Osteoblast (primary cell): ENCODE results near the gene PCARE. TPM values are rescaled to one million over a fixed set of nuclear protein-coding genes. Genes with fewer than 3 reads are reported as not detected.
"Not testable (repeated sequence)": the region's sequence is repeated elsewhere in the genome, so short reads cannot be mapped to it uniquely, and the experiment has no call there.

Experiments used
- DNase-seq: peaks from one replicate; pipeline ENCODE4 v3.0.0; 2011; ENCODE audit warnings: low spot score, mixed read lengths; ENCODE audit not compliant: insufficient read length; ENCODE audit errors: missing footprints
- H2AFZ ChIP-seq: 2 replicates; pipeline ENCODE4 v1.6.0; 2011; ENCODE audit warnings: mild to moderate bottlenecking, low read length
- H3K27ac ChIP-seq: 2 replicates; pipeline ENCODE4 v1.5.1; 2011; ENCODE audit warnings: mild to moderate bottlenecking, low read depth, low read length, moderate library complexity
- H3K27me3 ChIP-seq: 2 replicates; pipeline ENCODE4 v1.6.0; 2012; ENCODE audit warnings: mild to moderate bottlenecking, control low read depth, inconsistent platforms, low read length, moderate library complexity; ENCODE audit not compliant: insufficient read depth
- H3K36me3 ChIP-seq: 2 replicates; pipeline ENCODE4 v1.5.1; 2011; ENCODE audit warnings: mild to moderate bottlenecking, low read length, control low read depth, moderate library complexity; ENCODE audit not compliant: insufficient read depth
- H3K4me1 ChIP-seq: 2 replicates; pipeline ENCODE4 v1.5.1; 2011; ENCODE audit warnings: mild to moderate bottlenecking, low read length, control low read depth, moderate library complexity; ENCODE audit not compliant: insufficient read depth
- H3K4me2 ChIP-seq: 2 replicates; pipeline ENCODE4 v1.6.0; 2011; ENCODE audit warnings: mild to moderate bottlenecking, low read length; ENCODE audit not compliant: insufficient read depth
- H3K4me3 ChIP-seq: fragments of 200-600 bp; sonication (generic); 3 replicates; pipeline ENCODE4 v1.5.1; 2012; ENCODE audit warnings: mild to moderate bottlenecking, low read length, inconsistent platforms; ENCODE audit not compliant: insufficient read depth
- H3K79me2 ChIP-seq: 2 replicates; pipeline ENCODE4 v1.6.0; 2012; ENCODE audit warnings: mild to moderate bottlenecking, low read length, control low read depth, inconsistent platforms; ENCODE audit not compliant: insufficient read depth
- H3K9me3 ChIP-seq: 2 replicates; pipeline ENCODE4 v1.5.1; 2011; ENCODE audit warnings: low read depth, low read length, control low read depth
- H4K20me1 ChIP-seq: 2 replicates; pipeline ENCODE4 v1.6.0; 2012; ENCODE audit warnings: mild to moderate bottlenecking, low read length, control low read depth; ENCODE audit not compliant: insufficient read depth
- CTCF ChIP-seq: IDR thresholded peaks from 2 replicates; pipeline ENCODE4 v1.5.1; 2011; ENCODE audit warnings: mild to moderate bottlenecking, low read depth, low read length, moderate library complexity; ENCODE audit errors: extremely low read depth
- total RNA-seq: library from RNA; depleted of rRNA; stranded (reverse); fragments of >200 nt; gene quantifications from 2 replicates; pipeline ENCODE4 v1.2.3, GENCODE V29; 2012

Gene PCARE
- total RNA-seq, 1 donor, result not detected

- H3K9me3 ChIP-seq, result no peaks in the 10 kb centered on the region
- no peak overlapping the region for H3K27ac ChIP-seq
- DNase-seq, result no peak
- no peaks in the 10 kb centered on the region for H3K36me3 ChIP-seq
- no peak for TF ChIP-seq CTCF
- H3K4me3 ChIP-seq, result no peak overlapping the region
- H3K27me3 ChIP-seq, result no peaks in the 10 kb centered on the region
- H3K79me2 ChIP-seq, result no peaks in the 10 kb centered on the region
- H3K4me1 ChIP-seq, result no peaks in the 10 kb centered on the region
- H3K4me2 ChIP-seq, result no peak overlapping the region
- H4K20me1 ChIP-seq, result no peaks in the 10 kb centered on the region
- no peak overlapping the region for H2AFZ ChIP-seq
Measured at GRCh38 chr2:29100564-29100963, 26.2 kb upstream of the PCARE start.

- Histone ChIP-seq H3K27ac (no peak overlapping the region), H3K4me1 (no peaks in the 10 kb centered on the region), H3K27me3 (no peaks in the 10 kb centered on the region), H3K79me2 (no peaks in the 10 kb centered on the region), H2AFZ (peak overlapping the region; percentile 29), H3K9me3 (no peaks in the 10 kb centered on the region), H4K20me1 (no peaks in the 10 kb centered on the region), H3K4me3 (no peak overlapping the region), H3K4me2 (no peak overlapping the region), H3K36me3 (no peaks in the 10 kb centered on the region)
- DNase-seq, result peak; percentile 57
- no peak for TF ChIP-seq CTCF
Measured at GRCh38 chr2:29097569-29097968, 23.2 kb upstream of the PCARE start.

GRCh38 chr2:29096969-29097368 lies 22.6 kb upstream of the PCARE start:
- no peak overlapping the region for H3K4me3 ChIP-seq
- no peak overlapping the region for H3K4me2 ChIP-seq
- TF ChIP-seq CTCF, result no peak
- no peaks in the 10 kb centered on the region for H3K4me1 ChIP-seq
- no peaks in the 10 kb centered on the region for H3K36me3 ChIP-seq
- H3K9me3 ChIP-seq, result no peaks in the 10 kb centered on the region
- H3K27me3 ChIP-seq, result no peaks in the 10 kb centered on the region
- H4K20me1 ChIP-seq, result no peaks in the 10 kb centered on the region
- DNase-seq, result no peak
- no peak overlapping the region for H2AFZ ChIP-seq
- no peaks in the 10 kb centered on the region for H3K79me2 ChIP-seq
- H3K27ac ChIP-seq, result no peak overlapping the region

- not testable (repeated sequence) for H3K4me1 ChIP-seq, H2AFZ ChIP-seq, H3K9me3 ChIP-seq, H3K4me2 ChIP-seq, H3K27ac ChIP-seq, H4K20me1 ChIP-seq, H3K27me3 ChIP-seq, DNase-seq, H3K36me3 ChIP-seq, H3K4me3 ChIP-seq, H3K79me2 ChIP-seq
Measured at GRCh38 chr2:29090311-29090710, 16.0 kb upstream of the PCARE start.
